Measurements from ENCODE around the gene SFTPB. TPM values are rescaled to one million over a fixed set of nuclear protein-coding genes. Genes with fewer than 3 reads are reported as not detected.

Gene SFTPB
- total and polyA plus RNA-seq, 4 donors: not detected

GRCh38 chr2:85611705-85612587, 56.1 kb downstream of the SFTPB start, which contains the start of gene C2orf68:
C2orf68 (minus strand) TSS chr2:85612066; CDS start chr2:85611984, 82 bp downstream.
- DNase-seq (ENCODE audit: low spot score): peak; percentile 92
- H3K27ac ChIP-seq (ENCODE audit: low read depth in 1 of 2, low read length in 2 of 2): peak within 1 kb of the TSS; percentile 74 to 77
- H3K27me3 ChIP-seq (ENCODE audit: control insufficient read depth in 4 of 4, insufficient read depth in 4 of 4, low read length in 3 of 4): no peaks in the 10 kb centered on the region
- peaks cover 0 to 35% (median 32%) of the 10 kb centered on the region in 4 donors for H3K4me1 ChIP-seq (ENCODE audit: control insufficient read depth in 4 of 4, insufficient read depth in 4 of 4, low read length in 3 of 4)
- WGBS: 12% methylated on average over 73 of the region's 73 CpGs
- peak within 1 kb of the TSS; percentile 31 to 85 for H3K9ac ChIP-seq (ENCODE audit: low read depth in 1 of 2, low read length in 2 of 2)
- TF ChIP-seq FOXA1 (IDR thresholded peaks at IDR 0.05): no peak
- TF ChIP-seq RXRA (IDR thresholded peaks at IDR 0.05): peak in 1 of 2 donors; percentile 8
- TF ChIP-seq HNF4A (conservative IDR thresholded peaks at IDR 0.05): no peak
- peak; percentile 60 for TF ChIP-seq YY1 (IDR thresholded peaks at IDR 0.05)
- TF ChIP-seq FOXA2 (IDR thresholded peaks at IDR 0.05): no peak
- no peak for TF ChIP-seq TAF1 (conservative IDR thresholded peaks at IDR 0.05)
- TF ChIP-seq, protein P1, sequence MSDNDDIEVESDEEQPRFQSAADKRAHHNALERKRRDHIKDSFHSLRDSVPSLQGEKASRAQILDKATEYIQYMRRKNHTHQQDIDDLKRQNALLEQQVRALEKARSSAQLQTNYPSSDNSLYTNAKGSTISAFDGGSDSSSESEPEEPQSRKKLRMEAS (IDR thresholded peaks at IDR 0.05): peak; percentile 10
- TF ChIP-seq, protein P2, sequence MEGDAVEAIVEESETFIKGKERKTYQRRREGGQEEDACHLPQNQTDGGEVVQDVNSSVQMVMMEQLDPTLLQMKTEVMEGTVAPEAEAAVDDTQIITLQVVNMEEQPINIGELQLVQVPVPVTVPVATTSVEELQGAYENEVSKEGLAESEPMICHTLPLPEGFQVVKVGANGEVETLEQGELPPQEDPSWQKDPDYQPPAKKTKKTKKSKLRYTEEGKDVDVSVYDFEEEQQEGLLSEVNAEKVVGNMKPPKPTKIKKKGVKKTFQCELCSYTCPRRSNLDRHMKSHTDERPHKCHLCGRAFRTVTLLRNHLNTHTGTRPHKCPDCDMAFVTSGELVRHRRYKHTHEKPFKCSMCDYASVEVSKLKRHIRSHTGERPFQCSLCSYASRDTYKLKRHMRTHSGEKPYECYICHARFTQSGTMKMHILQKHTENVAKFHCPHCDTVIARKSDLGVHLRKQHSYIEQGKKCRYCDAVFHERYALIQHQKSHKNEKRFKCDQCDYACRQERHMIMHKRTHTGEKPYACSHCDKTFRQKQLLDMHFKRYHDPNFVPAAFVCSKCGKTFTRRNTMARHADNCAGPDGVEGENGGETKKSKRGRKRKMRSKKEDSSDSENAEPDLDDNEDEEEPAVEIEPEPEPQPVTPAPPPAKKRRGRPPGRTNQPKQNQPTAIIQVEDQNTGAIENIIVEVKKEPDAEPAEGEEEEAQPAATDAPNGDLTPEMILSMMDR (IDR thresholded peaks at IDR 0.05; ENCODE audit: low read depth, low read length, missing input control): no peak
- peak in 1 of 2 donors; percentile 24 for TF ChIP-seq EGR1 (IDR thresholded peaks at IDR 0.05; ENCODE audit: low read depth in 2 of 2)
- TF ChIP-seq NR2F2 (IDR thresholded peaks at IDR 0.05): no peak
- TF ChIP-seq, protein P3, sequence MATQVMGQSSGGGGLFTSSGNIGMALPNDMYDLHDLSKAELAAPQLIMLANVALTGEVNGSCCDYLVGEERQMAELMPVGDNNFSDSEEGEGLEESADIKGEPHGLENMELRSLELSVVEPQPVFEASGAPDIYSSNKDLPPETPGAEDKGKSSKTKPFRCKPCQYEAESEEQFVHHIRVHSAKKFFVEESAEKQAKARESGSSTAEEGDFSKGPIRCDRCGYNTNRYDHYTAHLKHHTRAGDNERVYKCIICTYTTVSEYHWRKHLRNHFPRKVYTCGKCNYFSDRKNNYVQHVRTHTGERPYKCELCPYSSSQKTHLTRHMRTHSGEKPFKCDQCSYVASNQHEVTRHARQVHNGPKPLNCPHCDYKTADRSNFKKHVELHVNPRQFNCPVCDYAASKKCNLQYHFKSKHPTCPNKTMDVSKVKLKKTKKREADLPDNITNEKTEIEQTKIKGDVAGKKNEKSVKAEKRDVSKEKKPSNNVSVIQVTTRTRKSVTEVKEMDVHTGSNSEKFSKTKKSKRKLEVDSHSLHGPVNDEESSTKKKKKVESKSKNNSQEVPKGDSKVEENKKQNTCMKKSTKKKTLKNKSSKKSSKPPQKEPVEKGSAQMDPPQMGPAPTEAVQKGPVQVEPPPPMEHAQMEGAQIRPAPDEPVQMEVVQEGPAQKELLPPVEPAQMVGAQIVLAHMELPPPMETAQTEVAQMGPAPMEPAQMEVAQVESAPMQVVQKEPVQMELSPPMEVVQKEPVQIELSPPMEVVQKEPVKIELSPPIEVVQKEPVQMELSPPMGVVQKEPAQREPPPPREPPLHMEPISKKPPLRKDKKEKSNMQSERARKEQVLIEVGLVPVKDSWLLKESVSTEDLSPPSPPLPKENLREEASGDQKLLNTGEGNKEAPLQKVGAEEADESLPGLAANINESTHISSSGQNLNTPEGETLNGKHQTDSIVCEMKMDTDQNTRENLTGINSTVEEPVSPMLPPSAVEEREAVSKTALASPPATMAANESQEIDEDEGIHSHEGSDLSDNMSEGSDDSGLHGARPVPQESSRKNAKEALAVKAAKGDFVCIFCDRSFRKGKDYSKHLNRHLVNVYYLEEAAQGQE (IDR thresholded peaks at IDR 0.05): no peak
- no peak for TF ChIP-seq ATF3 (IDR thresholded peaks at IDR 0.05)
- peak; percentile 90 to 97 for TF ChIP-seq GABPA (IDR thresholded peaks at IDR 0.05 in 1 of 2, conservative IDR thresholded peaks at IDR 0.05 in 1 of 2)
- TF ChIP-seq, protein P4, sequence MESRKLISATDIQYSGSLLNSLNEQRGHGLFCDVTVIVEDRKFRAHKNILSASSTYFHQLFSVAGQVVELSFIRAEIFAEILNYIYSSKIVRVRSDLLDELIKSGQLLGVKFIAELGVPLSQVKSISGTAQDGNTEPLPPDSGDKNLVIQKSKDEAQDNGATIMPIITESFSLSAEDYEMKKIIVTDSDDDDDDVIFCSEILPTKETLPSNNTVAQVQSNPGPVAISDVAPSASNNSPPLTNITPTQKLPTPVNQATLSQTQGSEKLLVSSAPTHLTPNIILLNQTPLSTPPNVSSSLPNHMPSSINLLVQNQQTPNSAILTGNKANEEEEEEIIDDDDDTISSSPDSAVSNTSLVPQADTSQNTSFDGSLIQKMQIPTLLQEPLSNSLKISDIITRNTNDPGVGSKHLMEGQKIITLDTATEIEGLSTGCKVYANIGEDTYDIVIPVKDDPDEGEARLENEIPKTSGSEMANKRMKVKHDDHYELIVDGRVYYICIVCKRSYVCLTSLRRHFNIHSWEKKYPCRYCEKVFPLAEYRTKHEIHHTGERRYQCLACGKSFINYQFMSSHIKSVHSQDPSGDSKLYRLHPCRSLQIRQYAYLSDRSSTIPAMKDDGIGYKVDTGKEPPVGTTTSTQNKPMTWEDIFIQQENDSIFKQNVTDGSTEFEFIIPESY (IDR thresholded peaks at IDR 0.05): no peak
- no peak for TF ChIP-seq HNF4G (IDR thresholded peaks at IDR 0.05)
- no peak for TF ChIP-seq JUND (IDR thresholded peaks at IDR 0.05)
- peak; percentile 12 to 47 for TF ChIP-seq RAD21 (IDR thresholded peaks at IDR 0.05)
- peak; percentile 23 for TF ChIP-seq SP1 (IDR thresholded peaks at IDR 0.05)
- peaks cover 0 to 10% (median 5%) of the 10 kb centered on the region in 4 donors for H3K36me3 ChIP-seq (ENCODE audit: control insufficient read depth in 4 of 4, insufficient read depth in 3 of 4, low read depth in 1 of 4, low read length in 3 of 4)
- H3K4me3 ChIP-seq (ENCODE audit: low read depth in 1 of 3, low read length in 3 of 3): peak within 1 kb of the TSS; percentile 60 to 90 (median 88)
- no peaks in the 10 kb centered on the region for H3K9me3 ChIP-seq (ENCODE audit: control insufficient read depth in 4 of 4, low read length in 3 of 4)

Data from liver (tissue), 9 donors.